Measurements from ENCODE around the gene FERMT2.

- peak; percentile 71 for TF ChIP-seq POLR2AphosphoS5 (IDR thresholded peaks at IDR 0.05; ENCODE audit: low read depth)
- TF ChIP-seq, protein P1, sequence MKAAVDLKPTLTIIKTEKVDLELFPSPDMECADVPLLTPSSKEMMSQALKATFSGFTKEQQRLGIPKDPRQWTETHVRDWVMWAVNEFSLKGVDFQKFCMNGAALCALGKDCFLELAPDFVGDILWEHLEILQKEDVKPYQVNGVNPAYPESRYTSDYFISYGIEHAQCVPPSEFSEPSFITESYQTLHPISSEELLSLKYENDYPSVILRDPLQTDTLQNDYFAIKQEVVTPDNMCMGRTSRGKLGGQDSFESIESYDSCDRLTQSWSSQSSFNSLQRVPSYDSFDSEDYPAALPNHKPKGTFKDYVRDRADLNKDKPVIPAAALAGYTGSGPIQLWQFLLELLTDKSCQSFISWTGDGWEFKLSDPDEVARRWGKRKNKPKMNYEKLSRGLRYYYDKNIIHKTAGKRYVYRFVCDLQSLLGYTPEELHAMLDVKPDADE (IDR thresholded peaks at IDR 0.05) = no peak
- TF ChIP-seq CTCF (conservative IDR thresholded peaks at IDR 0.05; ENCODE audit: low read depth in 2 of 2) = no peak
- TF ChIP-seq, protein P2, sequence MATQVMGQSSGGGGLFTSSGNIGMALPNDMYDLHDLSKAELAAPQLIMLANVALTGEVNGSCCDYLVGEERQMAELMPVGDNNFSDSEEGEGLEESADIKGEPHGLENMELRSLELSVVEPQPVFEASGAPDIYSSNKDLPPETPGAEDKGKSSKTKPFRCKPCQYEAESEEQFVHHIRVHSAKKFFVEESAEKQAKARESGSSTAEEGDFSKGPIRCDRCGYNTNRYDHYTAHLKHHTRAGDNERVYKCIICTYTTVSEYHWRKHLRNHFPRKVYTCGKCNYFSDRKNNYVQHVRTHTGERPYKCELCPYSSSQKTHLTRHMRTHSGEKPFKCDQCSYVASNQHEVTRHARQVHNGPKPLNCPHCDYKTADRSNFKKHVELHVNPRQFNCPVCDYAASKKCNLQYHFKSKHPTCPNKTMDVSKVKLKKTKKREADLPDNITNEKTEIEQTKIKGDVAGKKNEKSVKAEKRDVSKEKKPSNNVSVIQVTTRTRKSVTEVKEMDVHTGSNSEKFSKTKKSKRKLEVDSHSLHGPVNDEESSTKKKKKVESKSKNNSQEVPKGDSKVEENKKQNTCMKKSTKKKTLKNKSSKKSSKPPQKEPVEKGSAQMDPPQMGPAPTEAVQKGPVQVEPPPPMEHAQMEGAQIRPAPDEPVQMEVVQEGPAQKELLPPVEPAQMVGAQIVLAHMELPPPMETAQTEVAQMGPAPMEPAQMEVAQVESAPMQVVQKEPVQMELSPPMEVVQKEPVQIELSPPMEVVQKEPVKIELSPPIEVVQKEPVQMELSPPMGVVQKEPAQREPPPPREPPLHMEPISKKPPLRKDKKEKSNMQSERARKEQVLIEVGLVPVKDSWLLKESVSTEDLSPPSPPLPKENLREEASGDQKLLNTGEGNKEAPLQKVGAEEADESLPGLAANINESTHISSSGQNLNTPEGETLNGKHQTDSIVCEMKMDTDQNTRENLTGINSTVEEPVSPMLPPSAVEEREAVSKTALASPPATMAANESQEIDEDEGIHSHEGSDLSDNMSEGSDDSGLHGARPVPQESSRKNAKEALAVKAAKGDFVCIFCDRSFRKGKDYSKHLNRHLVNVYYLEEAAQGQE (IDR thresholded peaks at IDR 0.05; ENCODE audit: unreplicated experiment) = no peak
These were observed at the start of gene FERMT2 for GRCh38 chr14:52950898-52951680.

All from GM23338 (cell line).